NCI-H2227 (cell line): ENCODE data around the gene EFCAB6.

Source experiments
- DNase-seq: peaks from one replicate; lab custom pipeline; 2025; ENCODE audit not compliant: unreplicated experiment; lab: John Stamatoyannopoulos, UW

Gene EFCAB6

DNA sequence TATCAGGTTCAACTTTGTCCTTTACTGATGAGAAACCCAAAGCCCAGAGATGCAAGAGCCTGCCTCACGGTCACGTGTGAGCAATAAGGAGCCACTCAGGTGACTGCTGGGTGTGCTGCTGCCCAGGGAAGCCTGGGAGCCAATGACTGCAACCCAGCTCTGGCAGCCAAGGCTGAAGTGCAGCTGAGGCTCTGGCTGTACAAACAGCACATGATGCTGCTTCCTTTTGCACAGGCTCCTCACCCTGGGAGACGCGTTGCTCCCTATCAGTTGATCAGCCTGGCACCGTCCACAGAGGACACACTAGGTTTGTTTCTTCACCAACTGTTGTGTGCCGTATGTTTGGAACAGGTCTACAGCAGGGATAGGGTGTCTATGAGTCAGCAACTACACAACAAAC is 168.7 kb downstream of the EFCAB6 start:
- DNase-seq = no peak

GRCh38 chr22:43642319-43643206 is 169.5 kb downstream of the EFCAB6 start:
- no peak for DNase-seq

DNA sequence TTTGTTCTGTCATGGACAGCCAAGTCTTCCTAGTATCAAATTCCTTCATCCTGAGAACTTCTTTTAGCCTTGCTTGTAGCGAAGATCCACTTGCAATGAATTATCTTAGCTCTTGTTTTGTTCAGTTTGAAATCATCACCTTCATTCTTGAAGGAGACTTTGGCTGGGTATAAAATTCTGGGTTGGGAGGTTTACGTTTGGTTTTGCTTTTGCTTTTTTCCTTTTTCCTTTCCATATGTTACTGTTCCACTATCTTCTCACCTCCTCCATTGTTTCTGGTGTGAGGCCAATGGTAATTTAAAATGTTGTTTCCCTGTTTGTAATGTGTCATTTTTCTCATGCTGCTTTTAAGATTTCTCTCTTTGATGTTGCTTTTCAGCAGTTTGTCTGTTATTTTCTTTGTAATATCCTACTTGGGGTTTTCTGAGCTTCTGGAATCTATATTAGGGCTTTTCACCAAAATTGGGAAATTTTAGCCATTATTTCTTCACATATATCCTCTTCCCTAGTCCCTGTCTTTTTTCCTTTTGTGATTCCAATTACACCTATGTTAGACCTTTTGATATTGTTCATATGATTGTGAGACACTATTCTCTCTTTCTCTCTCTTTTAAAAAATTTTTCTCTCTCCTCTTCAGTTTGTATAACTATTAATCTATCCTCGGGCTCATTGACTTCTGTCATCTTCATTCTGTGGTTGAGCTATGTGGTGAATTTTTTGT is 172.7 kb downstream of the EFCAB6 start:
- DNase-seq = no peak

DNA sequence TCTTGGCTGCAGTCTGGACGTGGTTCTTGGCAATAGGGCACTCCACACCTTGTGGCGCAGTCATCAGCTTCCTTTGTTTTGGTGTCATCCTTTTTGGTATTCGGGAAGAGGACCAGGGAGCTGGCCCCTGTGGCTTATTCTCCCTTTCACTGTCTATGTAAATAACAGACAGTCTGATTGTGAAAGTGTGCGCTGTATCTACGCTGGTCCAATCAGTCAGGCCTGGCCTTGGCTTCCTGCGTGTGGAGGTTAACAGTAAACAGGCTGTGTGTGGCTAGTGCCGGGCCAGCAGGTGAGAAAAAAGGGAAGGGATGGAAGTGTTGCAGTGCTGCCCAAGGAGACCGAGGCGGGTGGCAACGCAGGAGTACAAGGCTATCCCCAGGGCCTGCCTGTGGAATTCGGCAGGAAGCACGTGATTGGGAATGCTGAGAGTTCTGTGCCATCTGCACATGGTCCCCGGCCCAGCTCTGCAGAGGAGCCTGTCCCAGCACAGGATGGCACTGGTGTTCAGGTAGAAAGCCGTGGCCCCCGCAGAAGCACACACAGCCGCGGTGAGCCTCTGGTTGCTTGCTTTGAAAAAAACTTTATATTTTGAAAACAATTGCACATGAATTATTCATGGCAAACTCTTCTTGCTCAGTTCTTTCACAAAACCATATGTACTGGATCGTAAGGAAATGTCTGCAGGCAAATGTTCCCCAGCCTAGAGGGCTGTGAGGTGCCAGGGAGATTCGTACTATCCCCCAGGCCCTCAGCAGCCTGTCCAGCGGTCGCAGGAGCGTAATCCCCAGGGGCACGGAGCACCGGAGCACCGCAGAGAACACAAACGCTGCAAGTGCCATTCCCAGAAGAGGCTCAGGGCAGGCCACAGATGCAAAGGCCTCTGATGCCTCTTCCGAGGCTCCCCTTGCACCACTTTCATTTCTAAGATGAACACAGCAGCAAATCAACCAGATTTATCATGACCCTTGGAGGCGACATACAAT is 174.5 kb downstream of the EFCAB6 start:
- no peak for DNase-seq

GRCh38 chr22:43636086-43636485 is 176.0 kb downstream of the EFCAB6 start:
- no peak for DNase-seq

DNA sequence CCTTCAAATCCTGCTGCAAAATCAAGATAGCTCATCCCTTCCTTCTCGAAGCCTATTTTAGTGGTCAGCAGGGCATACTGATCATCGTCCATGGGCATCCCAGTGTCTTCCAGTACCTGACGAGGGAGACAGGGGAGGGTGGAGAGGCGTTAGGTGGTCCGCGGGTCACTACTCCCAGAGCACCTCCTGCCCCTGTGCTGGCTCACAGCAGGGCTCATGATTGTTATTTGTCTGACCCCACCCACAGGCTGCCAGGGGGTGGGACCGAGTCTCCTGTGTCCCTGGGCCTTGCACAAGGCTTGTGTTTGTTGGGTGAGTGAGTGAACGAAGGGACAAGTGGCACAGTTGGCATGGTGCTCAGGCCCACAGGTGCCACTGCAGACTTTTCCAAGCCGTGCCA is 177.0 kb downstream of the EFCAB6 start:
- no peak for DNase-seq

DNA sequence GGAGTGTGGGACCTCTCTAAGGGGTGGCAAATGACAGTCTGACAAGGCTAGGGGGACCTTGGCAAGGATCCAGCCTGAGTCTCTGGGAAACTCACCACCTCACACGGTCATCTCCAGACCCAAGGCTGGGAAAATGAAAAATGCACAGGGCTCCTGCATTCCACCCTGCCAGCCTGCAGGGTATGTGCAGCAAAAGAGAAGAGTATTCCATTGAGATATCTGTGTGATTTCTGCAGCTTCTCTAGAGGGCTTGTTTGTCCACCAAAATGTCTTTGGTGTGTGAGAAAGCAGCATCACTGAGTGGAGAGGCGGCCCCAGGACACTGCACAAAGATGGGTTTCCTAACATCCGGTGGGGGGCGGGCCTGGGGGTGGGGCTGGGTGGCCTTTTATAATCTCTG is 177.8 kb downstream of the EFCAB6 start:
- DNase-seq = no peak

- no peak for DNase-seq
Measured at GRCh38 chr22:43633631-43634285, 178.3 kb downstream of the EFCAB6 start.

DNA sequence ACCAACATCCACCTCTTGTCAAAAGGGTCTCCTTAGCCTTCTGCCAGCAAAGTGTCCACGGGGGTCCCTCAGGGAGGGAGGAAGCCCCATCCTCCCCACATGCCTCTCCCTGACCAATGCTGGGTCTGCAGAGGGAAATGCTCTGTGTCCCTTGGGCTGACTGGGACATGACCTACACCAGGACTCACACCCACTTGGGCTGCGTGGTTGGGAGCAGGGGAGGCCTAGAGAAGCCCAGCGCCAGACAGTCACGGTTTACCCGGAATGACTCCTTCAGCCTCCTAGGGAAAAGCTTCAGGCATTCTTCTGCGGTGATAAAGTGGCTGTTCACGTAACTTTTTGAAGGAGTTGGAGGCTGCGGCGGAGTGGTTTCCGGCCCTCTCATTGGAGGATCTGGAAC is 180.3 kb downstream of the EFCAB6 start:
- DNase-seq = no peak

GRCh38 chr22:43631201-43631600 is 180.9 kb downstream of the EFCAB6 start:
- no peak for DNase-seq

GRCh38 chr22:43630451-43630850 is 181.7 kb downstream of the EFCAB6 start:
- no peak for DNase-seq

DNA sequence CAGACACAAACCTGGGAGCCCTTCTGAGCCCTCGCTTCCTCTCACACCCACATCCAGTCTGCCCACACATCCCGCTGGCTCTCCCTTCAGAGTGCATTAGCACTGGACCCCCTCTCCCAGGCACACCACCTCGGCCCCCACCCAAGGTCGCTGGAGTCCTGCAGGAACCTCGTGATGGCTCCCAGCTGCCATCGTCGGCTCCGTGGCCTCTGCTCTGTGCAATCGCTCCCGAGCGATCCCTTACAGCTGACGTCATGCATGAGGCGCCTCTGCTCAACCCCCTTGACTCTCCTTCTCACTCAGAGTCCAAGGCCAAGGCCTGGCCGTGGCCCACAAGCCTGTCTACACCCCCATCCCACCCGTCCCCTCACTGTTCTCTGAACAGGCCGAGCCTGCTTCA is 183.9 kb downstream of the EFCAB6 start:
- DNase-seq = no peak

GRCh38 chr22:43627485-43628213 is 184.5 kb downstream of the EFCAB6 start:
- DNase-seq = no peak

DNA sequence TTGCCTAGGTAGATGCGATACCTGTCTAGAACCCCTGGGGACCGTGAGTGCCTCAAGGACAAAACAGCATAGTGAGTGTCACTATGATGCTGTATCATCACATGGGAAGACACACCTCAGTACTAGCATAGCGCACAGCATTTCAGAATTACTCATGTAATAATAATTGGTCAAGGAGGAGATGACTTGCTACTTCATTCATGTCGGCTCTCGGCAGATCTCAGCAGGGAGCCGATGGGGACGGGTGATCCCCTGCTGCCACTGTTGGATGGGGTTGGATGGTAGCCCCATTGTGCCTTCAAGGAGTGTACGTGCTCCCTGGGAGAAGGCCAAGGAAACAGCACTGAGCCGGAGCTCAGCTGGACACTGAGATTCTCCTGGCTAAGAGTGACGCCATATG is 186.9 kb downstream of the EFCAB6 start:
- DNase-seq = no peak

- no peak for DNase-seq
Measured at GRCh38 chr22:43624144-43624998, 187.7 kb downstream of the EFCAB6 start.

GRCh38 chr22:43622886-43623285 is 189.2 kb downstream of the EFCAB6 start:
- no peak for DNase-seq

DNA sequence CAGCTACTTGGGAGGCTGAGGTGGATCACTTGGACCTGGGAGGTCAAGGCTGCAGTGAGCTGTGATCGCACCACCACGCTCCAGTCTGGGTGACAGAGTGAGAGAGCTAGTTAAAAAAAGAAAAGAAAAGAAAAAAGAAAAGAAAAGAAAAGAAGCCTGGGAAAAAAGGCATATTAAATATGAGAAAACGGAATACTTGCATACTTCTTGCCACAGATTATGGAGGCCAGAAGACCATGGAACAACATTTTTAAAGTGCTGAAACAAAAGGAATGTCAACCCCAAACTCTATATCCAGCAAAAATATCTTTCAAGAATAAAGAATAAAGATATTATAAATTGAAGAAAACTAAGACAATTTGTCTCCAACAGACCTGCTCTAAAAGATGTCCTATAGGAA is 191.9 kb downstream of the EFCAB6 start:
- DNase-seq = no peak

- no peak for DNase-seq
Measured at GRCh38 chr22:43618517-43618916, 193.6 kb downstream of the EFCAB6 start.

DNA sequence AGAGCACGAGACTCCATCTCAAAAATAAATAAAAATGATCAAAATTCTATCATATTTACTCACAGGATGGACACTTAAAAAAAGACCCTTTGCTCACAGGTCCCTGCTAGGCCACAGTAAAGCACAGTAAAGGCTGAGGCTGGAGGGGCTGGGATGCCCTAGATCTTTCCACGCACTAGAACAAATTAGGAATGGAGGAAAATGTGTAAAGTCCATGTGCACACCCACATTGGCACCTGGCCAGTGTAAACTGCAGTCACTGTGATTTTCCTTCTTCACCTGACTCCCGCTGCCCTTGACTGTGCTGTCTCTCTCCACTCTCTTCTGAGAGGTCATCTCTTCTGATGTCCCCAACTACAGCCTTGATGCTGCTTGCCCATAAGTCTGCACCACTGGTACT is 195.5 kb downstream of the EFCAB6 start:
- DNase-seq = no peak
